Ovary (tissue), 3 donors: ENCODE data around the gene GSTT2B.

Experiments
- CTCF ChIP-seq, 3 donors: fragments of 450-650 bp in 2 of 3; fragments of 200-600 bp in 1 of 3; IDR thresholded peaks; one replicate each; pipeline versions ENCODE4 v1.5.1 to v1.8.0; 2016 to 2022; ENCODE audit warnings: antibody characterized with exemption in 3 of 3, mild to moderate bottlenecking in 1 of 3
- EP300 ChIP-seq: sonication (generic); formaldehyde crosslinking; IDR thresholded peaks from one replicate; pipeline ENCODE4 v1.6.1; 2017; ENCODE audit warnings: antibody characterized with exemption
- POLR2A ChIP-seq: fragments of 450-650 bp; IDR thresholded peaks from one replicate; pipeline ENCODE4 v1.6.1; 2017; ENCODE audit warnings: antibody characterized with exemption, mild to moderate bottlenecking, moderate library complexity
- donor health status: DM: no; HTN: no; CAD: no.

- no peak for TF ChIP-seq POLR2A
- TF ChIP-seq CTCF (IDR thresholded peaks at IDR 0.05) = no peak
- TF ChIP-seq EP300 = no peak
Observed at GRCh38 chr22:24002272-24002671, 41.3 kb upstream of the GSTT2B start.
